ENCODE data around the gene DLG3.
"Not testable (repeated sequence)": the region's sequence is repeated elsewhere in the genome, so short reads cannot be mapped to it uniquely, and the experiment has no call there.

The DLG3 gene

DNA sequence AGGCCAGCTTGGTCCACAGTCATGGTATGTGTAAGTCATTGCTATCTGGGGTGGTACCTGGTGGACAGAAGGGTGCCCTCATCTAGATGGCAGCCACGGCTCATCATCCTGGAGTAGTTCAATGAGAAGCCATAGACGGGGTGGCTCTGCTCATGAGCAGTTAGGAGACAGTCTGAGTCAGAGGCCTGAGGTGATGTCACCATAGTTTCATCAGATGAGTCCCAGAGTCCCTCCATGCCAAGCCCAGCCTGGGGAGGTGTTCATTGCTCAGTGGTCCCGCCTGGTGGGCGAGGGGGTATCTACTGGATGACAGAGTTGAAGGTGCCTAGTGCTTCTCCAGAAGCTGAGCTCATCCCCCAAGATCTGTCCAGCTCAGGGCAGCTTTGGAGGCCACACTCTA is 49.8 kb downstream of the DLG3 start:
- H3K9me3 ChIP-seq, result no peaks in the 10 kb centered on the region
- no peak for DNase-seq (ENCODE audit: low spot score in 2 of 2)
- no peak overlapping the region for H3K4me3 ChIP-seq
- no peaks in the 10 kb centered on the region for H3K4me1 ChIP-seq
- in situ Hi-C loops (cut with MboI; ENCODE audit: low sequenced_read_pairs), result no loop called here
- H3K36me3 ChIP-seq (replicated peaks), result peaks cover 76% of the 10 kb centered on the region
- no peaks in the 10 kb centered on the region for H3K27me3 ChIP-seq (ENCODE audit: low read depth)

DNA sequence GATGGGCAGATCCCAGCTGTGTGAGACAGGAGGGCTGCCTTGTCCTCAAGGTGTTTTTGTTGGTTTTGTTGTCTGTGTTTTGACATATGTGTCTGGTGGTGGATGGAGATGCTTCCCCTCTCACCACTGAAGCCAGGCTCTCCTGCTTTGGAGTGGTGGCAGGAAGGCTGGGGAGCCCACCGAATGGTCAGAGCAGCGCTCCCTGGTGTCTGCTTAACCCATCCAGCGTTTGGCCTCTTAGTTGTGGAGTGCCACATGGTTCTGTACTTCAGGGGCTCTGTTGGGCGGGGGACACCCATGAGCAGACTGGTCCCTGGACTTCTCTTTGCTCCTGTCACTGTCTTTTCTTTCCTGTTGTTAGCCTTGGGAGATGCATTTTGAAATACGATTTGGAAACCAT is 51.9 kb downstream of the DLG3 start:
- no peak for DNase-seq (ENCODE audit: low spot score in 2 of 2)
- no peaks in the 10 kb centered on the region for H3K9me3 ChIP-seq
- H3K4me1 ChIP-seq, result no peaks in the 10 kb centered on the region
- H3K27me3 ChIP-seq (ENCODE audit: low read depth), result no peaks in the 10 kb centered on the region
- in situ Hi-C loops (cut with MboI; ENCODE audit: low sequenced_read_pairs), result no loop called here
- H3K4me3 ChIP-seq, result no peak overlapping the region
- peaks cover 80% of the 10 kb centered on the region for H3K36me3 ChIP-seq (replicated peaks)

DNA sequence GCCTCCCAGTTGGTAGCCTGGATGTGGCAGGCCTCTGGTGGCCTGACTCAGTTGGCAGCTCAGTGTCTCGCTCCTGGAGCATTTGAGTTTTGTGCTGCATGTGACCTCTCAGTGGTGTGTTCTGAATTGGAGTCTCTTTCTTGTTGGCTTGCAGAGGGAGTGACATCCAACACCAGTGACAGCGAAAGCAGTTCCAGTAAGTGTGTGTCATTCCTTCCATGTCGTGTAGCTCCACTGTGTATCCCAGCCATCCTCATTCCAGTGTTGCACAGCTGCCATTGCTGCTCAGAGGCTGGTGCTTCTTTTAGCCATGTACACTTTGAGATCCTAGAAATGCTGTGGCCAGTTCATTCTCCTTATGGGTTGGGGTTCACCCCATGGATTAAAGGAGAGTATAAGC is 52.4 kb downstream of the DLG3 start:
- no peaks in the 10 kb centered on the region for H3K27me3 ChIP-seq (ENCODE audit: low read depth)
- H3K36me3 ChIP-seq (replicated peaks), result peaks cover 78% of the 10 kb centered on the region
- in situ Hi-C loops (cut with MboI; ENCODE audit: low sequenced_read_pairs), result no loop called here
- H3K4me3 ChIP-seq, result no peak overlapping the region
- no peaks in the 10 kb centered on the region for H3K4me1 ChIP-seq
- DNase-seq (ENCODE audit: low spot score in 2 of 2), result no peak
- H3K9me3 ChIP-seq, result no peaks in the 10 kb centered on the region

DNA sequence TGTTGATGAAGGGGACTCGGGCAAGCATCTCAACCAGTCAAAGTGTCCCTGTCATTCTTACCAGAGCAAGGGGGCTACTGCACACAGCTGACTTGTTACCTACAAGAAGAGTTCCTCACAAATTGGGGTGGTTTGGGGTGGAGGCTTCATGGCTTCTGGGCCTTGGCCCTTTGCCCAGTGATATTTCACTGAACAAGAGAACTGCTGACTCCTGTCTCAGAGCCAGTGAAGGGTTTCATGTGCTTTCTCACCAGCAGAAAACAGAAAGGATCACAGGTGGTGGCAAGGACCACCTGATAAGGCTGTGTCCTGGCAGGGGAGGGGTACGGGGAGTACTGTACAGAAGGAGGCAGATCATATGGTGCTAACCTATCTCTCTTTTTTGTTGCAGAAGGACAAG is 53.5 kb downstream of the DLG3 start:
- no peaks in the 10 kb centered on the region for H3K4me1 ChIP-seq
- in situ Hi-C loops (cut with MboI; ENCODE audit: low sequenced_read_pairs), result no loop called here
- no peaks in the 10 kb centered on the region for H3K9me3 ChIP-seq
- H3K27me3 ChIP-seq (ENCODE audit: low read depth), result no peaks in the 10 kb centered on the region
- DNase-seq (ENCODE audit: low spot score in 2 of 2), result no peak
- no peak overlapping the region for H3K4me3 ChIP-seq
- H3K36me3 ChIP-seq (replicated peaks), result peaks cover 67% of the 10 kb centered on the region

DNA sequence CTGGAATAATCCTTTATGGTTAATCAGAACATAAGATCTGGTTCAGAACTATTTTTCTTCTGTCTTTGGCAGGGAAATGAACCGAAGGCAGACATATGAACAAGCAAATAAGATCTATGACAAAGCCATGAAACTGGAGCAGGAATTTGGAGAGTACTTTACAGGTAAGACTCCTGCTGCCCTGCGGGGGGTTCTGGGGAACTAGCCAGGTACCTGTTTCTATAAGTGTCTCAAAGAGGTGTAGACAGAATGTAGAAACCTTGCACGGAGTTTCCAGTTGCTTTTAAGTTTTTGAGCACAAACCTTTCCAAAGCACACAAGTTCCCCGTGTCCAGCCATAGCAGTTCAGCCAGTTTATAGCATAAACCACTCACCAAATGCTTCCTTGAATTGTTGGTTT is 56.2 kb downstream of the DLG3 start:
- in situ Hi-C loops (cut with MboI; ENCODE audit: low sequenced_read_pairs), result no loop called here
- peaks cover 55% of the 10 kb centered on the region for H3K36me3 ChIP-seq (replicated peaks)

DNA sequence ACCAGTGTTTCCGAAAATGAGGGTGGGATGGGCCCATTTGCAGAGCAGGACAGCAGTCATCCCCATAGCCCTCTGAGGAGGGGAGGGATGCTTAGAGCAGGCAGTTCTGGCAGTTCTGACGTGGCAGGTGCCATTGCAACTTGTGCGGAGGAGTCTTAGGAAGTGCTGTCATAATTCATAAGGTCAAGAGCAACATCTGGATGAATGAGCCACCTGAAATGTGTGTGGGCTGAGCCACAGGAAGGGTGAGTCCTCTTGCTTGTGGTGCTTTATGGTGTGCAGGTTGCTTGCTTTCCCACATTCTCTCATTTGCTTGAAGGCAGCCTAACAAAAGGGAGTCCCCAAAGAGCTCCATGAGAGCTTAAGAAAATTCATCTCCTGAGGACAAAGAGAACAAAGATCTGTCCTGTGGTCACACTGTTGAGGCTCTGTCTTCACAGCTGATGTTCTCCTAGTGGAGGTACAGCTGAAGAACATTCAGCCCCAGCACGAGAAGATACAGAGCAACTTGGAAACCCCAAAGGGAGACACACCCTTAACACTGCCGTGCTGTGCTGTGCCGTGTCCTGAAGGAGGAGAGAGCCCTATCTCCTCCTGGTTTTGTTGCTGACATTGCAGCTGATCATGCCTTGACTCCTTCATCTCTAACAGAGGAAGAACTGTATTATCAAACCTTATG is 60.3 kb downstream of the DLG3 start:
- Histone ChIP-seq H3K27me3 (ENCODE audit: low read depth) (no peaks in the 10 kb centered on the region), H3K36me3 (replicated peaks) (peaks cover 26% of the 10 kb centered on the region), H3K4me1 (no peaks in the 10 kb centered on the region), H3K4me3 (no peak overlapping the region), H3K9me3 (no peaks in the 10 kb centered on the region)
- in situ Hi-C loops (cut with MboI; ENCODE audit: low sequenced_read_pairs), result no loop called here
- no peak for DNase-seq (ENCODE audit: low spot score in 2 of 2)

More for the DNA sequence above, 56.2 kb downstream of the DLG3 start:
- no peaks in the 10 kb centered on the region for H3K27me3 ChIP-seq (ENCODE audit: low read depth)
- no peak overlapping the region for H3K4me3 ChIP-seq
- DNase-seq (ENCODE audit: low spot score in 2 of 2), result no peak
- no peaks in the 10 kb centered on the region for H3K4me1 ChIP-seq
- H3K9me3 ChIP-seq, result no peaks in the 10 kb centered on the region

DNA sequence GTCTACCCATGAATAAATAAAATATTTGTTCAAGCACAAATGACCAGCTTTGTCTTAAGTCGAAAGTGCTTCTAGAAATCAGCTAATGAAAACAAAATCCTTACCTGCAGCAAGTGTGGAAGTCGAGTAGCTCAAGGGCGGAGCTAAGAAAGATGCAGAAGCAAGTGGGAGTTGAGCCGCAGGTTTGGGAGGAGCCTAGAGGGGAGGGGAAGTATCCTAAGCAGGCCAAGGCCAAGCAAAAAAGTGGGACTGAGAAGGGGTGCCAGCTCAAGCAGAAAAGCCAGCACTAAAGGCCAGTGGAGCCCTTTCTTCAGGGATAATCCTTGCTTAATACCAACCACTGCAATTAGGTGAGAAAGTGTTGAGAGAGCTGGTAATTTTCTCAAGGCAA is 60.8 kb downstream of the DLG3 start:
- Histone ChIP-seq H3K9me3 (no peaks in the 10 kb centered on the region), H3K4me1 (no peaks in the 10 kb centered on the region), H3K27me3 (ENCODE audit: low read depth) (no peaks in the 10 kb centered on the region), H3K36me3 (replicated peaks) (peaks cover 20% of the 10 kb centered on the region), H3K4me3 (no peak overlapping the region)
- in situ Hi-C loops (cut with MboI; ENCODE audit: low sequenced_read_pairs), result no loop called here
- DNase-seq (ENCODE audit: low spot score in 2 of 2), result no peak

DNA sequence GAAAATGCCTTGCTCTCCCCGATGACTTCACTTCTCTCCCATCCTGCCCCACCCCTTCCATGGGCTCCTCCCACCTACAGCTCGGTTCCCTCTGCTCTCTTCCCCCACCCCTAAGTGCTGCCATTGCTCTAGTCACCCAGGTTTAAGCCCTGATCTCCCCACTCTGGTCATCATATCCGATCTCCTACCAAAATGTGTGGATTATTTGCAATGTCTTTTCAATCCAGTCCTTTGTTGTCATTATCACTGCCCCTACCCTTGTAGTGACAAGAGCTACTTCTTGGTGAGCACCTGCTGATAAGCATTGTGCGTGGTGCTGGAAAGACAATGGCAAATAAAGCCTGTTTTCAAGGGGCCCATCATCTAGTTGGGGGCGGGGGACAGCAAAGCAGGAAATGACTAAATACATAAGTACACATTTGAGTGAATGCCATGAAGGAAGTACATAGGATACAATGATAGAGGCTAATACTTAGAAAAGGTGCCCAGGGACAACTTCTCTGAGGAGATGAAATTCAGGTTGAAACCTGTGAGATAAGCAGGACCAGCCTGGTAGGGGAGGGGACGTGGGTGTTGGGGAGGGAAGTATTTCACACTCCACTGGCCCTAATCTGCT is 63.8 kb downstream of the DLG3 start:
- H3K9me3 ChIP-seq, result no peaks in the 10 kb centered on the region
- no peak overlapping the region for H3K4me3 ChIP-seq
- DNase-seq (ENCODE audit: low spot score in 2 of 2), result no peak
- H3K4me1 ChIP-seq, result no peaks in the 10 kb centered on the region
- in situ Hi-C loops (cut with MboI; ENCODE audit: low sequenced_read_pairs), result no loop called here
- H3K36me3 ChIP-seq (replicated peaks), result peaks cover 6% of the 10 kb centered on the region
- H3K27me3 ChIP-seq (ENCODE audit: low read depth), result no peaks in the 10 kb centered on the region

DNA sequence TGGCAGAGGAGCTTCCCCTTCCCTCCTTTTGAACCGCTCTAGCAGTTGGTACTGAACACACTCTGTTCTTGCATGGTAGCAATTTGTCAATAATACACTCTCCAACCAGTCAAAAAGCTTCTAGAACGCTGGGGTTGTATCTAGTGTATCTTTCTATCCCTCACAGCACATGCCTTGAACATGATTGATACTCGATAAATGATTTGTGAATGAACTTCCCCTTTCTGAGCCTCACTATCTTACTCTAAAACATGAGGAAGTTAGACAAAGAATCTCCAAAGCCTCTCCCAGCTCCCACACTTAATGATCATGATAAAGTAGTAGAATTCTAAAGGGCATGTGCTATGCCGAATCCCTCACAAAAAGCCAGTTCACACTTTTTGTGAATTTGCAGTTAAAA is 64.4 kb downstream of the DLG3 start:
- no peaks in the 10 kb centered on the region for H3K9me3 ChIP-seq
- H3K4me3 ChIP-seq, result no peak overlapping the region
- no peaks in the 10 kb centered on the region for H3K27me3 ChIP-seq (ENCODE audit: low read depth)
- in situ Hi-C loops (cut with MboI; ENCODE audit: low sequenced_read_pairs), result no loop called here
- no peaks in the 10 kb centered on the region for H3K4me1 ChIP-seq
- H3K36me3 ChIP-seq (replicated peaks), result peaks cover 3% of the 10 kb centered on the region
- DNase-seq (ENCODE audit: low spot score in 2 of 2), result no peak

DNA sequence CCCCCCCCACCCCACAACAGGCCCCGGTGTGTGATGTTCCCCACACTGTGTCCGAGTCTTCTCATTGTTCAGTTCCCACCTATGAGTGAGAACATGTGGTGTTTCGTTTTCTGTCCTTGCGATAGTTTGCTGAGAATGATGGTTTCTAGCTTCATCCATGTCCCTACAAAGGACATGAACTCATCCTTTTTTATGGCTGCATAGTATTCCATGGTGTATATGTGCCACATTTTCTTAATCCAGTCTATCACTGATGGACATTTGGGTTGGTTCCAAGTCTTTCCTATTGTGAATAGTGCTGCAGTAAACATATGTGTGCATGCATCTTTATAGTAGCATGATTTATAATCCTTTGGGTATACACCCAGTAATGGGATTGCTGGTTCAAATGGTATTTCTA is 70.6 kb downstream of the DLG3 start:
- H3K4me3 ChIP-seq; in situ Hi-C loops (cut with MboI; ENCODE audit: low sequenced_read_pairs): not testable (repeated sequence)

DNA sequence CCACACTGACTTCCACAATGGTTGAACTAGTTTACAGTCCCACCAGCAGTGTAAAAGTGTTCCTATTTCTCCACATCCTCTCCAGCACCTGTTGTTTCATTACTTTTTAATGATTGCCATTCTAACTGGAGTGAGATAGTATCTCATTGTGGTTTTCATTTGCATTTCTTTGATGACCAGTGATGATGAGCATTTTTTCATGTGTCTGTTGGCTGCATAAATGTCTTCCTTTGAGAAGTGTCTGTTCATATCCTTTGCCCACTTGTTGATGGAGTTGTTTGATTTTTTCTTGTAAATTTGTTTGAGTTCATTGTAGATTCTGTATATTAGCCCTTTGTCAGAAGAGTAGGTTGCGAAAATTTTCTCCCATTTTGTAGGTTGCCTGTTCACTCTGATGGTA is 71.1 kb downstream of the DLG3 start:
- H3K4me3 ChIP-seq; H3K4me1 ChIP-seq; H3K9me3 ChIP-seq; in situ Hi-C loops (cut with MboI; ENCODE audit: low sequenced_read_pairs); H3K36me3 ChIP-seq (replicated peaks); H3K27me3 ChIP-seq (ENCODE audit: low read depth); DNase-seq (ENCODE audit: low spot score in 2 of 2): not testable (repeated sequence)

More for the DNA sequence above, 70.6 kb downstream of the DLG3 start:
- H3K9me3 ChIP-seq; H3K36me3 ChIP-seq (replicated peaks); H3K4me1 ChIP-seq; H3K27me3 ChIP-seq (ENCODE audit: low read depth); DNase-seq (ENCODE audit: low spot score in 2 of 2): not testable (repeated sequence)

DNA sequence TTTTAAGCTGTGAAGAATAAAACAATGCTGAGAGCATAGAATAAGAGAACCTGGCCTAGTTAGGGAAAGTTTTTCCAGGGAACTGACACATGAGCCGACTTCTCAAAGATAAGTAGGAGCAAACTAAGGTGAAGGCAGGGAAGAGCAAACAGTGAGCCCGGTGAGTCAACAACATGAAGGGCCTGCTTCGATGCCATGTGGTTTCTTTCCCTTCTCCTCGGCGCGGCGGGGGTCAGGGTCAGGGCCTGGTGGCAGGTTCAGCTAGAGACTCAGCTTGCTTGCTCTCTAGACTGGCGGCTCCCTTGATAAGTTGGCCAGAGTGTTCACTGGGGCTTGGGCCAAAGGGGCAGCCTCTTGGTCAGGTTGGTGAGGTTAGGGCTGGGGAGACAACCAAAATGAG is 81.1 kb downstream of the DLG3 start:
- Histone ChIP-seq H3K36me3 (replicated peaks) (no peaks in the 10 kb centered on the region), H3K4me3 (no peak overlapping the region), H3K4me1 (no peaks in the 10 kb centered on the region), H3K27me3 (ENCODE audit: low read depth) (peaks cover 5% of the 10 kb centered on the region; the same call in 1 of the 2 replicates), H3K9me3 (no peaks in the 10 kb centered on the region; the same call in 1 of the 2 replicates)
- in situ Hi-C loops (cut with MboI; ENCODE audit: low sequenced_read_pairs), result no loop called here
- DNase-seq (ENCODE audit: low spot score in 2 of 2), result no peak

DNA sequence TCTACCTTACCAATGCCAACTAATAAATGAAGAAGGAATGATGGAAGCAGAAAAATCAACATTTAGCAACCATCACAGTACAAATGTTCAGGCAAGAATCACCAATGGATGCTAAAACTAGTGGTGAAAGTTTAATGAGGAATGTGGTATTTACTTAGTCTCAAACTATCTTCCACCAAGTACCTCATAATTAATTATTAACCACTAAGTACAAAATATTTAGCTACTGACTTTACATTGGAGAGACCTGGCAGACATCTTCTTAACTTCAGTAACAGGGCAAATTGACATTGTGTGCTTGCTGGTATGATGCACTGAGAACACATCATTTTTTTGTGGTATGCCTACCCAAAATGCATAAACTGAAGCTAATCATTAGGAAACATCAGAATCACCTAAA is 82.4 kb downstream of the DLG3 start:
- no peak for DNase-seq (ENCODE audit: low spot score in 2 of 2)
- no peaks in the 10 kb centered on the region for H3K36me3 ChIP-seq (replicated peaks)
- in situ Hi-C loops (cut with MboI; ENCODE audit: low sequenced_read_pairs), result no loop called here

DNA sequence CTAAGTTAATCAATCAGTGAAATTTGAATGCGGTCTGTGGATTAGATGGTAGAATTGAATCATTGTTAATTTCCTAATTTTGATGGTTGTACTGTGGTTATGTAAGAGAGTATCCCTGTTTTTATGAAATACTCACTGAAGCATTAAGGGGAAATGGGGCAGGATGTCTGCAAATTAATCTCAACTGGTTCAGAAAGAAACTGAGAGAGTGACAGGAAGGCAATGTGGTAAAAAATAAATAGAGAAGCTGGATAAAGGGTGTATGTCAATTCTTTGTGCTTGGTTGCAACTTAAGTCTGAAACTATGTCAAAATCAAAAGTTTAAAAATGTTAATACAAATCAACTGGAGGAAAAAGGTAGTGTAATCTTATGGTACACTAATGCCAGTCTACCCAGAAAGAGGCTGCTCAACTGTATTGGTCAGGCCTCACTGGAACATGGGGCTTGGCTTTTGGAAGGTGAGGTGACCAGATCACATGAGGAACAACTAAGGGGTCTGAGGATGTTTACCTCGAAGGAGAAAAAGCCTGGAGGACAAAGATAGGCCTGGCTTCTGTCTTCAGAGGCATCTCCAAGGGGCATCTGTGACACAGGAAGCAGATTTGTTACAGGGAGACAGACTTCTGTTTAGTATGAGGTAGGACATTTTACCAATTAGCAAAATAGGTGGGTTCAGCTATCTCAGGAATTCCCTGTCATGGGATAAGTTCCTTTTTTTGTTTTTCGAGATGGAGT is 83.1 kb downstream of the DLG3 start:
- Histone ChIP-seq H3K4me1 (no peaks in the 10 kb centered on the region), H3K4me3 (no peak overlapping the region), H3K27me3 (ENCODE audit: low read depth) (peaks cover 5% of the 10 kb centered on the region; the same call in 1 of the 2 replicates), H3K36me3 (replicated peaks) (no peaks in the 10 kb centered on the region), H3K9me3 (no peaks in the 10 kb centered on the region)
- DNase-seq (ENCODE audit: low spot score in 2 of 2), result no peak
- in situ Hi-C loops (cut with MboI; ENCODE audit: low sequenced_read_pairs), result no loop called here

More for the DNA sequence above, 82.4 kb downstream of the DLG3 start:
- H3K4me3 ChIP-seq, result no peak overlapping the region
- H3K4me1 ChIP-seq, result no peaks in the 10 kb centered on the region
- peaks cover 5% of the 10 kb centered on the region; the same call in 1 of the 2 replicates for H3K27me3 ChIP-seq (ENCODE audit: low read depth)
- H3K9me3 ChIP-seq, result no peaks in the 10 kb centered on the region; the same call in 1 of the 2 replicates
